OCI-LY3 (cell line): ENCODE measurements around the gene HAUS6.

Experiments used
- CTCF ChIP-seq: fragments of 200-600, 300-600 bp; sonication (generic); IDR thresholded peaks from 2 replicates; pipeline ENCODE4 v1.5.1; 2014; ENCODE audit warnings: antibody characterized with exemption, low read length, low read depth
- EZH2phosphoT487 ChIP-seq: fragments of 200-600 bp; shearing (Covaris generic); IDR thresholded peaks from 2 replicates; pipeline ENCODE4 v1.6.1; 2018; ENCODE audit warnings: antibody characterized with exemption, mixed run types, low read depth

GRCh38 chr9:19028835-19029451, 73.8 kb downstream of the HAUS6 start:
- TF ChIP-seq CTCF (peak; percentile 75), EZH2phosphoT487 (no peak)
